ENCODE measurements around the gene PPP1R10.
A peak's percentile ranks its signal among the peaks of the same experiment; 100 is the strongest.

Gene PPP1R10

DNA sequence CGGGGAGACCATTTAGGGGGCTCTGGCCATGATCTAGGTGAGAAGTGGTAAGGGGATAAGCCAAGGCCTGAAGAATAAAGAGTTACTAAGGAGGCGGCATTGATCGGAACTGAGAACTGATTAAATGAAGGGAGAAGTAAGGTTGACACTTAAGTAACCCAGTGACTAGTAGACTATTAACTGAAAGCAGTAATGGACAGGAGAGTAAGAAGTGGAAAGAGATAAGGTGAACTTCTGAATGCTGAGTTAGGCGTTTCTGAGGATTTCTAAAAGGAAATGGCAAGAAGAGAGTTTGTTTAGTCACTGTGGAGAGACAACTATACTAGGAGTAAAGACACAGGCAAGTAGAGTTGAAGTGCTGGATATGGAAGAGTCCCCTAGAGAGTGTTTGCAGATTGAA, 43.9 kb downstream of the PPP1R10 start:
- Histone ChIP-seq H3K9ac (peak overlapping the region; percentile 83 to 95 (median 91); a peak in 21 of 22 replicates), H4K20me1 (peaks cover 50 to 67% (median 66%) of the 10 kb centered on the region in 11 experiments; a peak in 21 of 22 replicates), H3K4me3 (peak overlapping the region in 7 of 10 experiments; percentile 69 to 86 (median 78); a peak in 10 of 20 replicates), H3K27me3 (no peaks in the 10 kb centered on the region), H3K27ac (no peak overlapping the region), H3K4me1 (peaks cover 40 to 58% (median 44%) of the 10 kb centered on the region in 10 experiments), H3K9me3 (replicated peaks in 1 of 11) (no peaks in the 10 kb centered on the region), H3K4me2 (peak overlapping the region; percentile 88 to 97 (median 95)), H3K36me3 (peaks cover 19 to 58% (median 52%) of the 10 kb centered on the region in 11 experiments)
- TF ChIP-seq Cebpa-rat (IDR thresholded peaks at IDR 0.05): no peak

GRCh38 chr6:30572148-30572547, 44.9 kb downstream of the PPP1R10 start:
- Histone ChIP-seq H3K27ac (peak overlapping the region; percentile 83 to 96 (median 93); a peak in 19 of 22 replicates), H4K20me1 (peaks cover 49 to 57% (median 56%) of the 10 kb centered on the region in 11 experiments; a peak in 21 of 22 replicates), H3K27me3 (no peaks in the 10 kb centered on the region), H3K4me1 (peaks cover 40 to 58% (median 44%) of the 10 kb centered on the region in 10 experiments), H3K4me3 (peak overlapping the region; percentile 69 to 86 (median 78)), H3K4me2 (peak overlapping the region; percentile 88 to 97 (median 95)), H3K36me3 (peaks cover 9 to 49% (median 42%) of the 10 kb centered on the region in 11 experiments), H3K9me3 (replicated peaks in 1 of 11) (no peaks in the 10 kb centered on the region), H3K9ac (peak overlapping the region; percentile 83 to 95 (median 91))
- no peak for TF ChIP-seq Cebpa-rat (IDR thresholded peaks at IDR 0.05)

GRCh38 chr6:30571762-30572082, 45.3 kb downstream of the PPP1R10 start:
- Histone ChIP-seq H3K9ac (peak overlapping the region; percentile 83 to 95 (median 91)), H3K9me3 (replicated peaks in 1 of 11) (no peaks in the 10 kb centered on the region), H3K4me1 (peaks cover 40 to 58% (median 44%) of the 10 kb centered on the region in 10 experiments), H3K27me3 (no peaks in the 10 kb centered on the region), H3K4me3 (peak overlapping the region; percentile 69 to 86 (median 78)), H4K20me1 (peaks cover 45 to 53% (median 52%) of the 10 kb centered on the region in 11 experiments; a peak in 20 of 22 replicates), H3K36me3 (peaks cover 5 to 45% (median 38%) of the 10 kb centered on the region in 11 experiments), H3K4me2 (peak overlapping the region; percentile 88 to 97 (median 95)), H3K27ac (peak overlapping the region; percentile 83 to 96 (median 93))
- TF ChIP-seq Cebpa-rat (IDR thresholded peaks at IDR 0.05): no peak

DNA sequence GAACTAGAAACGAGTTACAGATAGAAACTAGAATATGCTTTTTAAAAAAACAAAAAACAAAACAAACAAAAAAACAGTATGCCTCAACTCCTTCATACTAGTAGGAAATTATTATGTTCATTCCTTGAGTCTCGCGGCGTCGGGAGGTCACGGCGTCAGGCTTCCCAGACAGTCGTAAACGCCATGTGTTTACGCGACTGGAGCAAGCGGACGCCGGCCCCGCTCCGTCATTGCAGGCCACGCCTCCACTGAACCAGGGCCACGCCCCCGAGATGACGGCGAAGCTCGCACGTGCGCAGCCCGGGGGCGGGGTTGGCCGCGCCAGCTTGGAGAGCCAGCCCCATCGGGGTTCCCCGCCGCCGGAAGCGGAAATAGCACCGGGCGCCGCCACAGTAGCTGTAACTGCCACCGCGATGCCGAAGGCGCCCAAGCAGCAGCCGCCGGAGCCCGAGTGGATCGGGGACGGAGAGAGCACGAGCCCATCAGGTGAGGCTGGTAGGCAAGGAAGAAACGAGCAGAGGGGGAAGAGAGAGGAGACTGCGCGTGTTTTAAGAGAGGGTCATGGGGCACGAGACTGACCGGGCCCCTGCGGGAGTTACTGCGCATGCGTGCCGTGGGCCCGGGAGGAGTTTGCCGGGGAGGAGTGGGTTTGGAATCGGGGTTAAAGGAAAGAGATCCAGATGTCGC, 45.8 kb downstream of the PPP1R10 start, which contains the start of gene ABCF1:
Gene ABCF1, plus strand, starts transcription at position 368 of the 687 bp plus-strand sequence. Its CDS starts 46 bp downstream, at position 414.
- Histone ChIP-seq H4K20me1 (peaks cover 40 to 48% (median 47%) of the 10 kb centered on the region in 11 experiments; a peak in 20 of 22 replicates), H3K9ac (peak within 1 kb of the TSS; percentile 83 to 95 (median 91)), H3K4me3 (peak within 1 kb of the TSS; percentile 69 to 86 (median 78)), H3K4me1 (peaks cover 42 to 58% (median 44%) of the 10 kb centered on the region in 10 experiments), H3K4me2 (peak within 1 kb of the TSS; percentile 91 to 97 (median 95)), H3K27ac (peak within 1 kb of the TSS; percentile 83 to 96 (median 93)), H3K36me3 (peaks cover 0 to 40% (median 33%) of the 10 kb centered on the region in 11 experiments; a peak in 20 of 22 replicates), H3K27me3 (no peaks in the 10 kb centered on the region), H3K9me3 (replicated peaks in 1 of 11) (no peaks in the 10 kb centered on the region)
- no peak for TF ChIP-seq Cebpa-rat (IDR thresholded peaks at IDR 0.05)

GRCh38 chr6:30570740-30571074, 46.3 kb downstream of the PPP1R10 start:
- Histone ChIP-seq H3K27me3 (no peaks in the 10 kb centered on the region), H3K27ac (peak overlapping the region; percentile 83 to 96 (median 93); a peak in 21 of 22 replicates), H3K4me1 (peaks cover 42 to 56% (median 46%) of the 10 kb centered on the region in 10 experiments), H3K4me3 (peak overlapping the region; percentile 69 to 86 (median 78)), H3K9ac (peak overlapping the region; percentile 83 to 95 (median 91)), H3K4me2 (peak overlapping the region; percentile 91 to 97 (median 94)), H3K9me3 (replicated peaks in 1 of 11) (no peaks in the 10 kb centered on the region), H3K36me3 (peaks cover 0 to 34% (median 29%) of the 10 kb centered on the region in 11 experiments; a peak in 20 of 22 replicates), H4K20me1 (peaks cover 35 to 43% (median 42%) of the 10 kb centered on the region in 11 experiments; a peak in 20 of 22 replicates)
- TF ChIP-seq Cebpa-rat (IDR thresholded peaks at IDR 0.05): no peak

DNA sequence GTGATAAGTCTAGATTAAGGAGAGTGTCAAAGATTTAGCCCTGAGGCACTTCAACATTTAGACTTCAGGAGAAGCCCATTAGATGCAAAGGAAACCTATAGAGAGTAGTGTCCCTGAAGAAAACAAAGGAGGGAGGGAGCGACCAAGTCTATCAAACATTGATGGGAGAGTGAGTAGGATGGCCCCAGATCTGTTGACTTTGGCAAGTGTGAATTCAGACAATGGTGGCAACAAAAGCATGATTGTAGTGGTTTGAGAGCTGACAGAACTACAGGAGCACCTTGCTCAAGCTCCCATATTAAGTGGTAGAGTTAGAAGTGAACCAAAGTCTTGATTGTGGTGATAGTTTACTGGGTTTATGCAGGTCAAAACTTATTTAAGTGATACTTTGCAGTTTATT, 46.8 kb downstream of the PPP1R10 start:
- Histone ChIP-seq H3K27ac (peak overlapping the region in 6 of 11 experiments; percentile 85 to 96 (median 91); a peak in 9 of 22 replicates), H4K20me1 (peaks cover 31 to 38% (median 37%) of the 10 kb centered on the region in 11 experiments; a peak in 20 of 22 replicates), H3K4me3 (peak overlapping the region; percentile 69 to 86 (median 78)), H3K4me1 (peaks cover 42 to 52% (median 46%) of the 10 kb centered on the region in 10 experiments), H3K36me3 (peaks cover 0 to 30% (median 24%) of the 10 kb centered on the region in 11 experiments; a peak in 19 of 22 replicates), H3K9ac (peak overlapping the region; percentile 83 to 95 (median 91); a peak in 20 of 22 replicates), H3K4me2 (peak overlapping the region; percentile 91 to 97 (median 94)), H3K27me3 (no peaks in the 10 kb centered on the region), H3K9me3 (replicated peaks in 1 of 11) (no peaks in the 10 kb centered on the region)
- no peak for TF ChIP-seq Cebpa-rat (IDR thresholded peaks at IDR 0.05)

GRCh38 chr6:30568245-30568644, 48.8 kb downstream of the PPP1R10 start:
- TF ChIP-seq Cebpa-rat (IDR thresholded peaks at IDR 0.05): no peak
- H3K9ac ChIP-seq: no peak overlapping the region
- H4K20me1 ChIP-seq: peaks cover 13 to 21% (median 17%) of the 10 kb centered on the region in 11 experiments; a peak in 20 of 22 replicates
- H3K4me2 ChIP-seq: no peak overlapping the region
- peaks cover 27 to 37% (median 31%) of the 10 kb centered on the region in 10 experiments for H3K4me1 ChIP-seq
- H3K9me3 ChIP-seq (replicated peaks in 1 of 11): no peaks in the 10 kb centered on the region
- no peak overlapping the region for H3K4me3 ChIP-seq
- H3K36me3 ChIP-seq: peaks cover 6 to 25% (median 16%) of the 10 kb centered on the region in 11 experiments; a peak in 21 of 22 replicates
- no peaks in the 10 kb centered on the region for H3K27me3 ChIP-seq
- H3K27ac ChIP-seq: no peak overlapping the region

- Histone ChIP-seq H3K4me2 (no peak overlapping the region), H3K27me3 (no peaks in the 10 kb centered on the region), H4K20me1 (peaks cover 0 to 20% (median 7%) of the 10 kb centered on the region in 11 experiments; a peak in 6 of 22 replicates), H3K9ac (no peak overlapping the region), H3K27ac (no peak overlapping the region), H3K4me1 (peaks cover 10 to 21% (median 14%) of the 10 kb centered on the region in 10 experiments), H3K9me3 (replicated peaks in 1 of 11) (no peaks in the 10 kb centered on the region), H3K4me3 (no peak overlapping the region), H3K36me3 (peaks cover 27 to 40% (median 35%) of the 10 kb centered on the region in 11 experiments)
- no peak for TF ChIP-seq Cebpa-rat (IDR thresholded peaks at IDR 0.05)
Measured at GRCh38 chr6:30565772-30566171, 51.3 kb downstream of the PPP1R10 start.

DNA sequence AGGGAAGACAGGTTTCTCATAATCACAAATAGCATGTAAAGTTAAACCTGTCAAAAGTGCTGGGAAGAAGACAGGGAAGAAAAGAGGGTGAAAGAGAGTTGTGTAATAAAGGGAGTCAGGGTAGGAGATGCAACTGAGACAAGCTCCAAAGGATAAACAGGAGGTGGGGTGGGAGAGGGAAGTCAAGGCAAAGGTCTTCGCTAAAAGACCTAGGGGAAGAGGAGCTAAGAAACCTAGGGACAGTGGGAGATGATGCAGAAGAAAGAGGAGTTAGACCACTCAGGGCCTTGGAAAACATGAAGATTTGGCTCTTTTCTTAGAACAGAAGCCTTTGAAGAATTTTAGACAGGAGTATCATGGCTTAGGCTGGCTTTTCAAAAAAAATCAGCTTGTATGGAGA, 52.9 kb downstream of the PPP1R10 start:
- no peak overlapping the region for H3K4me3 ChIP-seq
- no peaks in the 10 kb centered on the region for H3K9me3 ChIP-seq (replicated peaks in 1 of 11)
- peaks cover 27 to 51% (median 43%) of the 10 kb centered on the region in 11 experiments for H3K36me3 ChIP-seq
- H3K27ac ChIP-seq: no peak overlapping the region
- TF ChIP-seq Cebpa-rat (IDR thresholded peaks at IDR 0.05): no peak
- H4K20me1 ChIP-seq: peaks cover 0 to 23% (median 7%) of the 10 kb centered on the region in 11 experiments; a peak in 6 of 22 replicates
- H3K4me1 ChIP-seq: peaks cover 1 to 9% (median 4%) of the 10 kb centered on the region in 10 experiments; a peak in 16 of 20 replicates
- H3K4me2 ChIP-seq: no peak overlapping the region
- H3K27me3 ChIP-seq: no peaks in the 10 kb centered on the region
- no peak overlapping the region for H3K9ac ChIP-seq
